ENCODE results near the gene OBP2B. TPM values are rescaled to one million over a fixed set of nuclear protein-coding genes. Genes with fewer than 3 reads are reported as not detected.

Gene OBP2B
- polyA plus RNA-seq, 1 experiment: not detected

GRCh38 chr9:133194597-133194996 is 14.5 kb downstream of the OBP2B start:
- H3K4me3 ChIP-seq (ENCODE audit: low read depth, low read length): no peak overlapping the region
- CTCF ChIA-PET: no interaction called here
- no peak for DNase-seq (ENCODE audit: low read depth, low spot score)
- no peak for TF ChIP-seq CTCF (IDR thresholded peaks at IDR 0.05; ENCODE audit: low read depth, low read length)
- H3K27me3 ChIP-seq (ENCODE audit: control insufficient read depth, insufficient read depth, low read length): peaks cover 18% of the 10 kb centered on the region
- H3K27ac ChIP-seq (ENCODE audit: low read depth, low read length): no peak overlapping the region
- H3K9me3 ChIP-seq (ENCODE audit: control insufficient read depth, insufficient read depth, low read length): peaks cover 1% of the 10 kb centered on the region; the same call in 1 of the 2 replicates
- POLR2A ChIA-PET: no interaction called here

- Histone ChIP-seq H3K27ac (ENCODE audit: low read depth, low read length) (no peak overlapping the region), H3K9me3 (ENCODE audit: control insufficient read depth, insufficient read depth, low read length) (no peaks in the 10 kb centered on the region), H3K4me3 (ENCODE audit: low read depth, low read length) (no peak overlapping the region), H3K27me3 (ENCODE audit: control insufficient read depth, insufficient read depth, low read length) (peaks cover 28% of the 10 kb centered on the region)
- CTCF ChIA-PET: no interaction called here
- no peak for DNase-seq (ENCODE audit: low read depth, low spot score)
- no peak for TF ChIP-seq CTCF (IDR thresholded peaks at IDR 0.05; ENCODE audit: low read depth, low read length)
- POLR2A ChIA-PET: no interaction called here
Observed at GRCh38 chr9:133191989-133192388, 17.1 kb downstream of the OBP2B start.

- H3K27me3 ChIP-seq (ENCODE audit: control insufficient read depth, insufficient read depth, low read length): peaks cover 28% of the 10 kb centered on the region
- ChIA-PET POLR2A (interaction anchor here (0.6 to 0.7 kb wide), 2 partner anchors 160 to 161 kb away, joined by 5 read pairs; no protein-coding TSS in a partner anchor), CTCF (interaction anchor here (0.6 to 1.6 kb wide), 5 partner anchors 8 to 553 kb away, joined by 3 to 7 read pairs (median 4); no protein-coding TSS in a partner anchor)
- H3K4me3 ChIP-seq (ENCODE audit: low read depth, low read length): no peak overlapping the region
- no peak for DNase-seq (ENCODE audit: low read depth, low spot score)
- no peak overlapping the region for H3K27ac ChIP-seq (ENCODE audit: low read depth, low read length)
- no peaks in the 10 kb centered on the region for H3K9me3 ChIP-seq (ENCODE audit: control insufficient read depth, insufficient read depth, low read length)
- no peak for TF ChIP-seq CTCF (IDR thresholded peaks at IDR 0.05; ENCODE audit: low read depth, low read length)
Observed at GRCh38 chr9:133189826-133190225, 19.2 kb downstream of the OBP2B start.

- ChIA-PET CTCF (interaction anchor here (0.7 to 1.6 kb wide), 2 partner anchors 8 to 30 kb away, joined by 3 to 7 read pairs; no protein-coding TSS in a partner anchor), POLR2A (no interaction called here)
- Histone ChIP-seq H3K4me3 (ENCODE audit: low read depth, low read length) (no peak overlapping the region), H3K27me3 (ENCODE audit: control insufficient read depth, insufficient read depth, low read length) (peaks cover 30% of the 10 kb centered on the region), H3K9me3 (ENCODE audit: control insufficient read depth, insufficient read depth, low read length) (no peaks in the 10 kb centered on the region), H3K27ac (ENCODE audit: low read depth, low read length) (no peak overlapping the region)
- no peak for DNase-seq (ENCODE audit: low read depth, low spot score)
- no peak for TF ChIP-seq CTCF (IDR thresholded peaks at IDR 0.05; ENCODE audit: low read depth, low read length)
Observed at GRCh38 chr9:133188843-133189180, 20.2 kb downstream of the OBP2B start.

- TF ChIP-seq CTCF (IDR thresholded peaks at IDR 0.05; ENCODE audit: low read depth, low read length): no peak
- Histone ChIP-seq H3K4me3 (ENCODE audit: low read depth, low read length) (no peak overlapping the region), H3K27ac (ENCODE audit: low read depth, low read length) (no peak overlapping the region), H3K9me3 (ENCODE audit: control insufficient read depth, insufficient read depth, low read length) (no peaks in the 10 kb centered on the region), H3K27me3 (ENCODE audit: control insufficient read depth, insufficient read depth, low read length) (peaks cover 31% of the 10 kb centered on the region)
- no peak for DNase-seq (ENCODE audit: low read depth, low spot score)
- ChIA-PET POLR2A (no interaction called here), CTCF (interaction anchor here (0.7 to 1.1 kb wide), 3 partner anchors 18 to 146 kb away, joined by 3 read pairs; no protein-coding TSS in a partner anchor)
Observed at GRCh38 chr9:133188006-133188842, 20.8 kb downstream of the OBP2B start.
